ENCODE results near the gene CPTP.

- no peak for TF ChIP-seq POLR2A (IDR thresholded peaks at IDR 0.05)
- TF ChIP-seq CTCF (IDR thresholded peaks at IDR 0.05) = no peak
These were observed 52.1 kb downstream of the CPTP start for GRCh38 chr1:1376551-1377226.

Measured in tibial nerve (tissue), 3 donors.